Stimulated activated CD4-positive, alpha-beta T cell treated with anti-CD3 and anti-CD28 coated beads, Interleukin-15, amount 100 ng/mL, for 48 hours (primary cell): ENCODE measurements around the gene ACOT11.

Experiments
- DNase-seq, 2 donors: peaks; one replicate each; pipeline ENCODE4 v3.0.0-alpha.2; 2020; ENCODE audit warnings: low read depth in 2 of 2

Gene ACOT11

GRCh38 chr1:54564312-54565112, 16.5 kb downstream of the ACOT11 start:
- DNase-seq, result no peak

DNA sequence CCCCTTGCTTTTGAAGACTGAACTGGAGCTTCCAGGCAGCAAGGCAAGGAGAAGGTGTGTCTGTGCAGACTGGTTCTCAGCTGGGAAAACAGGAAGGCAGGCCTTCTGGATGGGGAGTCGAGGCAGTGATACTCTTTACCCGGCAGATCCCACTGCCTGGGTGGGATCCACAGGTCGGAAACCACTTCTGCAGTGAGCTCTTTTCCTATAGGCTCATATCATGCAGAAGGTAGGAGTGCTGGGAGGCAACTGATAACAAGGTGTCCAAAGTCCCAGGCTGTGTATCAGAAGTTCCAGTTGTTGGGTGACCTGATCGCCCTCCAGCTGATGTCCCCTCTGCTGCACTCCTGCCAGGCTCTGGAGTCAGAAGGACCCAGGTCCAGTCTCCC, 17.1 kb downstream of the ACOT11 start:
- no peak for DNase-seq

DNA sequence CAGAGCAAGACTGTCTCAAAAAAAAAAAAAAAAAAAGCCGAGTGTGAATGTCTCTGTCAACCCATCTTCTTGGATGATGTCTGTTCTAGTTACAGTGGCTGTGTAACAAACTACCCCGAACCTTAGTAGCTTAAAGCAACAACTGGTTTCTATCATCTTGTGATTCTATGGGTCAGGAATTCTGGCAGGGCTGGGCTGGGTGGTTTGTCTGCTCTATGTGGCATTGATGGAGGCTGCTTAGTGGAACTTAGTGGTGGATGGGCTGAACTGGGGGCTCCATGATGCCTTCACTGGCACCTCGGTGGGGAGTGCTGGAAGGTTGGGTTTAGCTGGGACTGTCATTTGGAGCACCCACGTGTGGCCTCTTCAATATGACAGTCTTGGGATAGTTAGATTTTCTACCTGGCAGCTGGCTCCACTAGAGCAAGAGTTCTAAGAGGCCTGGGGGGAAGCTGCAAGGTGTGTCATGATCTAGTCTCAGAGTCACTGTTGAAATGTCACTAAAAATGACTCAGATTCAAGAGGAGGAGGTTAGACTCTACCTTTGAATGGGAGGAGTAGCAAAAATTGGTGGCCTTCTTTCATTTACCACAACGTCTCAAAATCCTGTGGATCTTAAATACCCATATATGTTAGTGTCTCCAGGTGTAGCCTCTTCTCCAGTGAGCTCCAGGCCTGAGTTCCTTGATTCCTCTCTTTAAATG, 18.6 kb downstream of the ACOT11 start:
- DNase-seq, result no peak

DNA sequence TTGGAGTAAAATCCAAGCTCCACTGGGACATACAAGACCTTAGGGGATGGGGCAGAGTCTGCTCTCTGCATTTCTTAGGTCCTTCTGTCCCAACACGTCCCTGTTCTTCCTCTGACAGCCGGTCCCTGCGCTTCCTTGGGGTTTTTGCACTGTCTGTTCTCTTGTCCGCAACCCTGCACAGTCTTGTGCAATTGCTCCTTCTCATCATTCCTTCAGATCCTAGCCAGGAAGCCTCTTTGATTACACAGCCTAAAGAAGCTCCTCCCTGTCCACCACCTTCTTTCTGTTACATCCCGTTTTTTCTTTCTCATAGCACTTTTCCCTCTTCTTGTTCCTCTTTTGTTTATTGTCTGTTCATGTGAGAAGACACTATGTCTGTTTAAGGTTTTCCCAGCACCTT, 19.9 kb downstream of the ACOT11 start:
- no peak for DNase-seq

GRCh38 chr1:54569339-54569738, 21.3 kb downstream of the ACOT11 start:
- no peak for DNase-seq

DNA sequence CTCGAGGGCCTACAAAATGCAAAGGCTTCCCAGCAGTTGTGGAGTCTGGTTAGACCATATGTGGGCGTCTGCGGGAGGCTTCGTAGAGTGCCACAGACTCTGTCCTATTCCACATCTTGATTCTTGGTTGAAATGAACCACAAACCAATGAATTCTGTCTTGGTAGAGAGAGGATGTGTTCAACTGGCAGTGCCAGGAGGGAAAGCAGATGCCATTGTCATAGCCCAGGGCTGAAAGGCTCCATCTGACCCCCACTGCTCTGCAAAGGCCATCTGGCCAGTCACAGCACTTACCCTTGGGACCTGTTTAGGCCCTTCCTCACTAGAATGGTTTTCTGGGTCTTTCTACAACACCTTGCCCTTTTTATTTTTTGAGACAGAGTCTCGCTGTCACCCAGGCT, 22.1 kb downstream of the ACOT11 start:
- DNase-seq, result no peak

GRCh38 chr1:54571326-54571725, 23.3 kb downstream of the ACOT11 start:
- DNase-seq, result no peak

DNA sequence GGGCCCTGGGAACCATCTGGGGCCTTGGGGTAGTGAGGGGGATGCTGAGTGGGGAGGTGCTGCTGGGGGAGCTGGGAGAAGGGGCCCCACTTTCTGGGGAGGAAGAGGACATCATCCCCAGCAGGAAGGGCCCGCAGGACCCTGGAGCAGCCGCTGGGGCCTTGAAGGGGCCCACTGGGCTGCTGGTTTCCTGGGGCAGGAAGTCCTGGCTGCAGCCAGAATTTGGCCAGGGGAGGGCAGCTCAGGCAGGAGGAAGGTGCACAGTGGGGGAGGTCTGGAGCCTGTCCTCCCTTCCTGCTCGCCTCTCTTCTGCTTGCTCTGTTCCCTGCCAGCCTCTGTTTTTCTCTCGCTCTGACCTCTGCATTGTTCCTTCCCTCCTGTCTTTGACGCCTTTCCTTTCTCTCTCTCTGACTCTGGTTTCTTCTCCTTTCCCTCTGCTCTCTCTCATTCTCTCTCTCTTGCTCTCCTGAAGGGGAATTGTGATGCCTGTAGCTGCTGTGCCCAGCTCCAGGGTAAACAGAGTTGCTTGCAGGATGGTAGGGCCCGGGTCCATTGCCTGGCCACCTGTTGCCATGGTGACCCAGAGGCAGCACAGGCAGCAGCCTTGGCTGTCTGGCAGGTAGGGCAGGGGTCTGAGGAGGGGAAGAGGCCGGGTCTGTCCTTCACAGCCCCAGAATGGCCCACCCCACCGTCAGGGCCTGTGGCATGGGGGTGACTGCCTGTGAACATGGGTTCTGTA, 23.9 kb downstream of the ACOT11 start:
- no peak for DNase-seq

DNA sequence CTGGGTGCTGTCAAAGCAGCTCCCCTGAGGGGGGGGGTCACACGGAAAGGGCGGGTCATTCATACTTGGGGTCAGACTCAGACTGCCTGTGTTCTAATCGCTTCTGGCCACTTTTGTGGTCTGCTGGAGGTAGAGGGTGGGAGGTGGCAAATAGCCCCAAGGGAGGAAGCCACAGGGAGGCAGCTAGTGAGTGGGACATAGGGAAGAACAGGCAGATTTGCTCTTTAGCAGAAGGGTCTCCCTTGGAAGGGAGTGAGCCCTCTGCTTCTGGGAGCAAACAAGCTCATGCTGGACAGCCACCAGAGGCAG, 24.5 kb downstream of the ACOT11 start:
- DNase-seq, result no peak

DNA sequence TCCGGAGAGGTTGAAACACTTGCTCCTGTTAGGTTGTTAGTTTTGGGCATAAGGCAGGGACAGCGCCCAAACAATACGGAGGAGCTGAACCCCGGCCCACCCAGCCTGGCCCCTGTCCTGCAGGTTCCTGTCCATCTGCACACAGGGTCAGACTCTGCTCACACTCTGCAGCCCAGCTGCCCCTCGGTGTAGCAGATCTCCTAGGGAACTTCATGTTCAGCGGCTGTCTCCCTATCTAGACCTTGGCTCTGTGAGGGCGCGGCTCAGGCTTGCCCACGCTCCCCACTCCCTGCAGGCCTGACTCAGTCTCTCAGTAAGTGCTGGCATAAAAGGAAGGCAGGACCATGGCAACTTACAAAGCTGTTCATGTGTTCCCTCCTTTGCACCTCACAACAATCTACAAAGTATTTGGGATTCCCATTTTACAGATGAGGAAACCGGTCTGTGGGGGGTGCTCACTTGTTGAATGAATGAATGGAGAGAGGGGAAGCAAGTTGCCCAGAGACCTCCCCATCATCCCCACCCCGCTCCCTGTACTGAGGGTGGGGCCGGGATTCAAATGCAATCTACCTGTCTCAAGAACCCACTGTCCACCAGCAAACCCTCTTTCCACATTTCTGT, 26.2 kb downstream of the ACOT11 start:
- no peak for DNase-seq

DNA sequence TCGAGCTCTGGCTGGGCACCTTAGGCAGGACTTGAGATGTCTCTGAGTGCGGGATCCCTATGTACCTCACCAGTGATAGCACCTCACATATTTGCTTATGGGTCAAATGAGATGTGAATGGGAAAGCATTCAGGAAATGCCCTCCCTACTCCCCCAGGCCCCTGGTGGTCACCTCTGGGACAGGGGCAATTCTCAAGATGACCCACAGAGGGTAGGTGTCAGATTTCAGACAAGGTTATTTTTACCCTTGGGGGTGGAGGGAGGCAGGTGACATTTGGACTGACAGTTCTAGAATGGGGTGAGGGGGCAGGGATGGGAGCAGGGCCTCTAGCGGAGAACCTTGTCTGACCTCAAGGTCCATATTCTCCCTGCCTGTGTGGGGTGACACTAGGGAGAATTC, 27.1 kb downstream of the ACOT11 start:
- DNase-seq, result no peak

GRCh38 chr1:54575605-54576290, 27.7 kb downstream of the ACOT11 start:
- DNase-seq, result no peak

DNA sequence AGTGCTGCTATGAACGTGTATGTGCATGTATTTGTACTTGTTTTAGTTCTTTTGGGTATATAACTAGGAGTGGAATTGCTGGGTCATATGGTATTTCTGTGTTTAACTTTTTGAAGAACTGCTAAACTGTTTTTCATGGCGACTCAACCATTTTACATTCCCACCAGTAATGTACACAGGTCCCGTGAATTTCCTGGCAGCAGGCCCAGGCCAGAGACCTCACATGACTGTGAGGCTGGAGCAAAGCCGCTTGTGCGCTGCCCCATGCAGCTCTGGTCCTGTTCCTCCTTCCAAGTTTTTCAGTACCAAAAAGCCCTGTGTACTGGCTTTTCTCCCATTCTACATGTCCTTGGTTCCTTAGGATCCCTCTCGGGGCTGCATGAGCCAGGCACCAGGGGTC, 29.6 kb downstream of the ACOT11 start:
- DNase-seq, result no peak

DNA sequence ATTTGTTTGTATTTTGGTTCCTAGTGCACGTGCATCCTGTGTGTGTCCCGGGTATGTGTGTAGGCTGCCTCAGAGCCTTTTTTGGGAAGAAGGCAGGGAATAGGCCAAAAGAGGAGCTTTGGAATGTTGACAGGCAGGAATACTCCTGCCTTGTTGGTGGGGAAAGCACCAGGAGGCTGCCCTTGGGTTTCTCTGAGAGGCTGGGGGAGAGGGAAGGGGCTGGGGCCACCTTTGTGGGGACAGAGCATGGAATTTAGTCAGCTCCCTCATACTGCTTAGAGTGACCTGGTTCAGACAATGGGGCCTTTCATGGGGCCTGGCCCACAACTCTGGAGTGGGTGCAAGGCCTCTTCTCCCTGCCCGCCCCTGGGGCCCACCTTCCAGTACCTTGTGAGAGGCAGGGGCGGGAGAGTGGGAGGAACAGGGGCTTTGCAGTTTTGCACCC, 31.3 kb downstream of the ACOT11 start:
- no peak for DNase-seq

DNA sequence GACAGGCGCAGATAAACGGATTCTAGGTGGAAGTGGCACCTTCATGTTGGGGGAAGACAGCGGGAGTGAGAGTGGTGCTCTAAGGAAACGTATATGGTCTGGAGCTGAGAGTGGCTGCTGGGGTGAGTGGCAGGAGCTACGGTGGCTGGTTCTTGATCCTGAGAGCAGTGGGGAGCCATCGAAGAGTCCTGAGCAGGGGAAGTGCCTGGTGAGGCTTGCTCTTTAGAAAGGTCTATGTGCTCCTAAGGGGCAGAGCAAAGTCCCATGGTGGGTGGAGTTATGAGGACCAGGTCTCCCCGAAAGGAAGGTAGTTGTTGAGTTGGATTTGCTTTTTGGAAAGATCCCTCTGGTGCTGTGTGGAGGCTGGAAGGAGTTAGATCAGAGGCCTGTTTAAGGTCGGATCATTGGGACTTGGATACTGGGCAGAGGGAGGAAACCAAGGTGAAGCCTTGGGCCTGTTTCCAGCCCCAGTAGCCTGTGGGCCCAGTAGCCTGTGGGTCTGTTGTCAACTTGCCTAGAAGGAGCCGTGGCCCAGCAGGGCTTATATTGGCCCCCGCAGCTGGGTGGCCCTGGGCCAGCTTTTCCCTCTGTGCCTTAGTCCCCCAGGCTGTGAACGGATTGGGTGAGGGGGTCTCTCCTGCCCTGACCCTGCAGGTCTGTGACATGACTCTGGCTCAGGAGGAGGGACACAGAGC, 33.0 kb downstream of the ACOT11 start:
- no peak for DNase-seq

- no peak for DNase-seq
These were observed 33.6 kb downstream of the ACOT11 start for GRCh38 chr1:54581621-54582035.

DNA sequence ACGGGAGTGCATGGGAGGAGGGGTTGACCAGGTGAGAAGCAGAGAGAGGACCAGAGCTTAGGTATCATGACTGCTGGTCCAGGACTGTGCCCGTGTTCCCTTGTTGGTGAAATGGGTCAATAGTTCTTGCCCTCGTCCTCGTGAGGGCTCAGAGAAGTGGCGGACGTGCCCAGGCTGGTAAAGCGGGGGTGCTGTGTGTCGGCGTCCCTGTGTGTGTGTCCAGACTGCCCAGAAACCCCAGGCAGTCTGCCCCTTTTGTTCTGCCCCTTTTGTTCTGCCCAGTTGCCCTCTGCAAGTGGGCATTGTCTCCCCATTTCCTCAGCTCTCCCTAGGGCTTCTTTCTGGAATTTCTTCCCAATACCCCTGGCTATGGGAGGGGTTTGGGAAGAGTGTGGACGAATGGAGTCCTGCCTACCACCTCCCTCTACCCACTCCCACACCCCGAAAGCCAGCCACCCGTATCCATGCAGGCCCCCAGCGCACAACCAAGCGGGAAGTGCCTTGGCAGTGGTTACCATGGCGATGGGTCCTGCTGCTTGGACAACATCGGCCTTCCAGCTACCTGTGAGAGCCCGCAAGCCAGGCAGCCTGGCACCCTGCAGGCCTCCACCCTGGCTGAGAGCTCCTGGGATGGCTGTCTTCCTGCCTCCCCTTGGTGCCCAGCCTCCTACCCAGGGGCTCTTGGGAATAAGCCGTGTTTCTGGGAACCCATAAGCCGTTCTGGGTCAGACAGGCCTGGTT, 34.7 kb downstream of the ACOT11 start:
- no peak for DNase-seq

DNA sequence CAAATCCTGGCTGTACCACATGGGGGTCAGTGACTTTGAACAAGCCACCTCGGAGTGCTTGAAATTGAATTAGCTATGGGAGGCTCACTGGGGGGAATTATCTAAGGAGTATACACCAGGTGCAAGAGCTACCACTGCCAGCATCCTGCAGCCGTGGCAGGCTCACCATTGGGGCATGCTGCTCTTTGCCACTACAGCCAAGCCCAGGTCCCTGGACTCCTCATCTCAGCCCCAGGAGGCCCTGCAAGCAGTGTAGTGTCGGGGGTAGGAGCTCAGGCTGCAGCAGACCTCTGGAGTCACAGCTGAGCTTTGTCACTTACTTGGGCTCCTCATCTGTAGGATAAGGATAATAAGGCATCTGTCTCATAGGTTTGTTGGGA, 35.3 kb downstream of the ACOT11 start:
- DNase-seq, result no peak

GRCh38 chr1:54583871-54584270, 35.8 kb downstream of the ACOT11 start:
- DNase-seq, result no peak

GRCh38 chr1:54584575-54584974, 36.5 kb downstream of the ACOT11 start:
- no peak for DNase-seq
